ENCODE data around the gene TRMU. TPM values are rescaled to one million over a fixed set of nuclear protein-coding genes. Genes with fewer than 3 reads are reported as not detected.

Gene TRMU
- total and polyA plus RNA-seq, 4 experiments from 2014 or later, result 14.5 to 93.0 (median 48.6) TPM

DNA sequence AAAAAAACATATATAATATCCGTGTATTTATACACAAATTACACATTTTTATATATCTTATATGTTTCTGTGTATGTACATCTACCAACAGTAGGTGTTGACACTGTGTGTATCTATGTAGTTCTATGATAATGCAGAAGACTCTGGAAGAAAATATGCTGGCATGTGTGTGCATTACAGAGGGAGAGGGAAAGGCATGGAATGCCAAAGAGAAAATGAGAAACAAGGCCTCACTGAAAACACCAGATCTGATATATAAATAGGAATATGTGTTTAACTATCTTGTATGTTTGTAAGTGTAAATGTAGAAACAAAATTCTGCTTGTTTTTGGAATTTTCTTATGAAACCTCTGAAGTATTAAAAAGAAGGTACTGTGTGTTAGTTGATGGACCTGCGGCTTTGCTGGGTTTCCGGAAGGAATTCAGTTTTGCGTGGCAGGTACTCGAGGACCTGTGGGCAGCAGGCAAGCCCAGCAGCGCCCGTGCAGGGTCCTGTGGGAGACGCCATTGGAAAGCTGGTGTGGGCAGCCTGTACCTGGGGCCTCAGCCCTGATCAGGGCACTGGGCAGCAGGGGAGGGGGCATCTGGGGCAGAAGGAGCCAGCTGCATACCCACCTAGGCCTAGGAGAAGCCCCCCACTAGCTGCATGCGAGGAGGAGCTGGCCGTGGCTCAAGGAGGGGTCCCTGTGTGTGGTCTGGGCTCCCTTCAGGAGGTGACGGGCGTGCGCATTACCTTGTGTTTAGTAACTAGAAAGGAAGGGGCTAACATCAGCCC is 7.6 kb upstream of the TRMU start:
- ChIA-PET CTCF (ENCODE audit: partially characterized antibody) (no interaction called here), POLR2A (ENCODE audit: partially characterized antibody) (no interaction called here)
- Mint-ChIP-seq H3K27me3 (no peaks in the 10 kb centered on the region), H3K36me3 (no peaks in the 10 kb centered on the region), H3K9me3 (no peaks in the 10 kb centered on the region), H3K4me1 (no peaks in the 10 kb centered on the region), H3K4me3 (no peak overlapping the region), H3K27ac (no peak overlapping the region)
- H3K27me3 ChIP-seq (ENCODE audit: insufficient read depth, low read length), result no peaks in the 10 kb centered on the region
- H3K4me1 ChIP-seq (ENCODE audit: insufficient read depth, low read length), result no peaks in the 10 kb centered on the region
- intact Hi-C loops (cut with micrococcal nuclease), result no loop called here
- no peaks in the 10 kb centered on the region for H3K36me3 ChIP-seq (ENCODE audit: insufficient read depth, low read length)
- H3K27ac ChIP-seq (ENCODE audit: low read depth, low read length), result no peak overlapping the region
- H3K9me3 ChIP-seq (ENCODE audit: control insufficient read depth in 1 of 2, low read length in 2 of 2), result no peaks in the 10 kb centered on the region
- no peak for DNase-seq
- no peak overlapping the region for H3K4me3 ChIP-seq (ENCODE audit: low read length in 2 of 2)

DNA sequence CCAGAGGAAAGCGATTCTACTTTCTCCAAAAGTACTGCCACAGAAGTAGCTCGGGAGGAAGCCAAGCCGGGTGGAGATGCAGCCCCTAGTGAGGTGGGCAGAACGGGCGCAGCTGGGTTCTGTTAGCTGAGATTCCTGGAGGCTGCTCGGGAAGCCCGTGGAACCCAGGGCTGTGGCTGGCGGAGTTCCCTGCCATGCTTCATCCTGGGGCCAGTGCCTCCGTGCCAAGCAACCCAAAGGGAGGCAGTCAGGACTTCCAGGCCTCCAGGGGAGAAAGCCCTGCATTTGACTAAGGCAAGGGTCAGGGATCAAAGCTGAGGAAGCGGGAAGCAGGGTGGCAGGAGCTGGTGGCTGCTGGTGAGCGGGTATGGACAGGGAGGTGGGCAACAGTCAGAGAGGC is 6.7 kb upstream of the TRMU start:
- Histone ChIP-seq H3K4me1 (ENCODE audit: insufficient read depth, low read length) (no peaks in the 10 kb centered on the region), H3K4me3 (ENCODE audit: low read length in 2 of 2) (no peak overlapping the region), H3K27me3 (ENCODE audit: insufficient read depth, low read length) (no peaks in the 10 kb centered on the region), H3K36me3 (ENCODE audit: insufficient read depth, low read length) (no peaks in the 10 kb centered on the region), H3K27ac (ENCODE audit: low read depth, low read length) (no peak overlapping the region), H3K9me3 (ENCODE audit: control insufficient read depth in 1 of 2, low read length in 2 of 2) (no peaks in the 10 kb centered on the region)
- H3K36me3 Mint-ChIP-seq, result no peaks in the 10 kb centered on the region
- ChIA-PET CTCF (ENCODE audit: partially characterized antibody) (no interaction called here), POLR2A (ENCODE audit: partially characterized antibody) (no interaction called here)
- intact Hi-C loops (cut with micrococcal nuclease), result no loop called here
- no peak for DNase-seq
- H3K4me3 Mint-ChIP-seq, result no peak overlapping the region
- no peaks in the 10 kb centered on the region for H3K9me3 Mint-ChIP-seq
- H3K4me1 Mint-ChIP-seq, result no peaks in the 10 kb centered on the region
- no peak overlapping the region for H3K27ac Mint-ChIP-seq
- H3K27me3 Mint-ChIP-seq, result no peaks in the 10 kb centered on the region

DNA sequence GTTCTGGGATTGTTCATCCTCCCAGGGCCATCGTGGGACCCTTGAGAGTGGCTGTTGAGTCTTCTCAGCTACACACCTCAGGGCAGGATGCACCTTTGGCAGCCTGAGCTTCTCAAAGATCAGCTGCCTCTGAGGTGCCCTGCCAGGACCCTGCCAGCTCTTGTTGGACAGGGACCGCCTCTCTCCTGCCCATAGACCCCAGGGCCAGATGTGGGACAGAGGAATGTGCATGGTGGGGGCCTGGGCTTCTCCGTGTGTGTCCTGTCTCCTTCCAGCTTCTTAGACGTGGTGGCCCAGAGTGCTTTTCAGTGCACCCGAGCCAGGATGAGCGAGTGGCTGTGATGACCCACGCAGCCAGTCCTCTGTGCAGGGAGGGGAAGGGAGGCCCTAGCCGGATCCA is 5.9 kb upstream of the TRMU start:
- no peaks in the 10 kb centered on the region for H3K36me3 ChIP-seq (ENCODE audit: insufficient read depth, low read length)

DNA sequence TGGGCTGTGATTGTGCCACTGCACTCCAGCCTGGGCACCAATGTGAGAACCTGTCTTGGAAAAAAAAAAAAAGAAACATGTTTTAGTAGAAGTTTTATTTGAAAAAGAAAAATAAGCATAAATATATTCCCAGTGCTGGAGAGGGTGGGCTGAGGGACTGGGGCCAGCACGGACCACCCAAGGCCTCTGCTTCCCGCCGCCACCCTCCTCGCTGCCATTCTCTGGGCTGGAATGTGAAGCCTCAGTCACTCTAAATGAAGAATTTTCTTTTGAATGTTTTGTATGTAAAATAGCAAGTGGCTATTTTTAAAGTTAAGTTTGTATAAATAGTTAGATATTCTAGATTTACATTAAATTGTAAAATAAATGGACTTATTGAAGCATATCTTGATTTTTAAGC is 5.1 kb upstream of the TRMU start:
- Mint-ChIP-seq H3K36me3 (peaks cover 0 to 2% of the 10 kb centered on the region in 2 donors), H3K9me3 (no peaks in the 10 kb centered on the region), H3K27me3 (no peaks in the 10 kb centered on the region), H3K27ac (no peak overlapping the region), H3K4me3 (no peak overlapping the region), H3K4me1 (peaks cover 3 to 11% (median 7%) of the 10 kb centered on the region in 4 donors)
- POLR2A ChIA-PET (ENCODE audit: partially characterized antibody), result no interaction called here
- intact Hi-C loops (cut with micrococcal nuclease), result no loop called here
- no peaks in the 10 kb centered on the region for H3K36me3 ChIP-seq (ENCODE audit: insufficient read depth, low read length)
- H3K27me3 ChIP-seq (ENCODE audit: insufficient read depth, low read length), result no peaks in the 10 kb centered on the region
- DNase-seq, result no peak
- no peak overlapping the region for H3K4me3 ChIP-seq (ENCODE audit: low read length in 2 of 2)
- H3K9me3 ChIP-seq (ENCODE audit: control insufficient read depth in 1 of 2, low read length in 2 of 2), result no peaks in the 10 kb centered on the region
- CTCF ChIA-PET (ENCODE audit: partially characterized antibody), result interaction anchor here (0.6 to 1.5 kb wide), 3 partner anchors 38 to 214 kb away, joined by 3 to 6 read pairs (median 3); no protein-coding TSS in a partner anchor
- H3K4me1 ChIP-seq (ENCODE audit: insufficient read depth, low read length), result no peaks in the 10 kb centered on the region
- no peak overlapping the region for H3K27ac ChIP-seq (ENCODE audit: low read depth, low read length)

More for the DNA sequence above, 5.9 kb upstream of the TRMU start:
- intact Hi-C loops (cut with micrococcal nuclease), result no loop called here
- no peaks in the 10 kb centered on the region for H3K27me3 ChIP-seq (ENCODE audit: insufficient read depth, low read length)
- Mint-ChIP-seq H3K4me1 (peaks cover 2 to 5% (median 3%) of the 10 kb centered on the region in 4 donors), H3K27me3 (no peaks in the 10 kb centered on the region), H3K9me3 (no peaks in the 10 kb centered on the region), H3K36me3 (no peaks in the 10 kb centered on the region), H3K4me3 (no peak overlapping the region), H3K27ac (no peak overlapping the region)
- no peak overlapping the region for H3K4me3 ChIP-seq (ENCODE audit: low read length in 2 of 2)
- POLR2A ChIA-PET (ENCODE audit: partially characterized antibody), result no interaction called here
- no peaks in the 10 kb centered on the region for H3K4me1 ChIP-seq (ENCODE audit: insufficient read depth, low read length)
- no peak for DNase-seq
- no peak overlapping the region for H3K27ac ChIP-seq (ENCODE audit: low read depth, low read length)
- H3K9me3 ChIP-seq (ENCODE audit: control insufficient read depth in 1 of 2, low read length in 2 of 2), result no peaks in the 10 kb centered on the region
- CTCF ChIA-PET (ENCODE audit: partially characterized antibody), result interaction anchor here (1.4 kb wide), 1 partner anchor 39 kb away, joined by 3 read pairs; no protein-coding TSS in a partner anchor

DNA sequence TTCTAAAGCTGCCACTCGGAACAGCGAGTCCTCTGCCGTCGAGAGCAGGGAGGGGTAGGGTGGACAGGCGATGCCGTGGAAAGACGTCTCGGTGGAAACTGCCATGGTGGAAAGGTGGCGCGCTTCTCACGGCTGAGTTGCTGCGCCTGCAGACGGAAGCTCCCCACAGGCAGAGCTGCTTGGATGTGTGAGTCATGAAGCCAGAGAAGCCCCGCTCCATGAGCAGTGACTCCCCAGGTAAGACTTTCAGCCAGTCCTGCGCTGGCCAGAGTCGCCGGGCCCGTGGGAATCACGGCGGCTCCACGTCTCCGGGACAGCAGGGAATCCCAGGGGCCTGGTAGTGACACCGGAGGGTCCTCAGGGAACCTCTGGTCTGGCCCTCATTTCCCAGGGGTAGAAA is 4.0 kb upstream of the TRMU start:
- Mint-ChIP-seq H3K4me3 (no peak overlapping the region), H3K27ac (no peak overlapping the region), H3K36me3 (peaks cover 0 to 6% of the 10 kb centered on the region in 2 donors), H3K4me1 (peaks cover 5 to 15% (median 11%) of the 10 kb centered on the region in 4 donors), H3K9me3 (no peaks in the 10 kb centered on the region), H3K27me3 (no peaks in the 10 kb centered on the region)
- Histone ChIP-seq H3K4me1 (ENCODE audit: insufficient read depth, low read length) (peaks cover 3% of the 10 kb centered on the region), H3K27me3 (ENCODE audit: insufficient read depth, low read length) (no peaks in the 10 kb centered on the region), H3K4me3 (ENCODE audit: low read length in 2 of 2) (no peak overlapping the region), H3K27ac (ENCODE audit: low read depth, low read length) (no peak overlapping the region), H3K36me3 (ENCODE audit: insufficient read depth, low read length) (no peaks in the 10 kb centered on the region), H3K9me3 (ENCODE audit: control insufficient read depth in 1 of 2, low read length in 2 of 2) (no peaks in the 10 kb centered on the region)
- DNase-seq, result no peak
- intact Hi-C loops (cut with micrococcal nuclease), result no loop called here
- POLR2A ChIA-PET (ENCODE audit: partially characterized antibody), result no interaction called here
- CTCF ChIA-PET (ENCODE audit: partially characterized antibody), result interaction anchor here (1.5 kb wide), 1 partner anchor 209 kb away, joined by 6 read pairs; no protein-coding TSS in a partner anchor

DNA sequence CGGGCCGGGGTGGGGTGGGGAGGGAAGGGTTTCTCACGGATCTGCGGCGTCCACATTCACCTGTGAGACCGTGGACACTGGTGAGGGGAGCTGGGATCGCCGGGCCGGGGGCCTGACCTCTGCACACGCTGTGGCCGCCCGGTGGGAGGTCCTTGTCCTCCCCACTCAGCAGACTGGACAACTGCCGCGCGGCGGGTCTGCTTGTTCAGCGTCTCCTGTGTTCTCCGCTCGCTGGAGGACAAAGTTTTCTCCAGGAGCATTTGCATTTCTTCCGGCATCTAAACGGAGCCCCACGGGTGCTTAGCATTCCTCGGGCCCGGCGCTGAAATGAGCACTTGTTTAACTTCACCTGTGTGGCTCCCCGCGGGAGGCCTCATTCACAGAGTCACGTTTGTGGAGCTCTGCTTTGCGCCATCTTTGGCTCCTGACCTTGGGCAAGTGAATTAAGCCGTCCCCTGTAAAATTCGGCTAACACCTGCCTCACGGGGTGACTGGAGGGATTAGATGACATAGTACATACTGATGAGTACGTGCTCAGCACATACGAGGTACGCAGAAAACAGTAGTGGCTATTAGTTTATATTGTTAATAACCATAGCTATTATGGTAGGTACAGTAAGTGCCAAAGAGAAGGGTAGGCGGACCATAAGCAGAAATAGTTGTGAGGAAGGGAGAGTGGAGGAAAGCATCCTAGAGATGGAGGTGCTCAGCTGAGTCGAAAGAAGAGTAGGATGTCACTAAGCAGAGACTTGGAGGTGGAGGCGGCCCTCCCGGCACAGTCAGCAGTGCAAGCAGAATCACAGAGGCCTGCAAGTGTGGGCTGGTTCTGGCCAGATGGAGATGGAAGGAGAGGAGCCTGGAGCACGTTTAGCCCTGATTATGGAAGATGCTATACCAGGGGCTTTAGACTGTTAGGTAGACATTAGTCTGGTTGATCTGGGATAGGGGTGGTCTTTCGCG is 885 bp downstream of the TRMU start:
- H3K9me3 Mint-ChIP-seq, result no peaks in the 10 kb centered on the region
- CTCF ChIA-PET (ENCODE audit: partially characterized antibody), result interaction anchor here (1.1 to 2.7 kb wide), 7 partner anchors 13 to 227 kb away, joined by 3 to 9 read pairs (median 3); partner anchors contain the start of gene GTSE1
- peak in 3 of 5 donors; percentile 4 to 8 (median 5) for DNase-seq
- H3K9me3 ChIP-seq (ENCODE audit: control insufficient read depth in 1 of 2, low read length in 2 of 2), result no peaks in the 10 kb centered on the region
- H3K4me1 Mint-ChIP-seq, result peaks cover 28 to 51% (median 40%) of the 10 kb centered on the region in 4 donors
- H3K4me1 ChIP-seq (ENCODE audit: insufficient read depth, low read length), result peaks cover 17% of the 10 kb centered on the region
- peak overlapping the region; percentile 51 to 84 for H3K4me3 ChIP-seq (ENCODE audit: low read length in 2 of 2)
- peak overlapping the region; percentile 82 to 92 (median 91) for H3K27ac Mint-ChIP-seq
- peak overlapping the region; percentile 69 for H3K27ac ChIP-seq (ENCODE audit: low read depth, low read length)
- H3K27me3 Mint-ChIP-seq, result no peaks in the 10 kb centered on the region
- H3K36me3 ChIP-seq (ENCODE audit: insufficient read depth, low read length), result peaks cover 26% of the 10 kb centered on the region
- H3K36me3 Mint-ChIP-seq, result peaks cover 32 to 47% of the 10 kb centered on the region in 2 donors
- peak overlapping the region; percentile 91 to 98 (median 95) for H3K4me3 Mint-ChIP-seq
- POLR2A ChIA-PET (ENCODE audit: partially characterized antibody), result interaction anchor here (0.6 to 2.6 kb wide), 11 partner anchors 31 to 399 kb away, joined by 3 to 9 read pairs (median 4); partner anchors contain the start of genes CDPF1 and GTSE1
- no peaks in the 10 kb centered on the region for H3K27me3 ChIP-seq (ENCODE audit: insufficient read depth, low read length)
- intact Hi-C loops (cut with micrococcal nuclease), result no loop called here

DNA sequence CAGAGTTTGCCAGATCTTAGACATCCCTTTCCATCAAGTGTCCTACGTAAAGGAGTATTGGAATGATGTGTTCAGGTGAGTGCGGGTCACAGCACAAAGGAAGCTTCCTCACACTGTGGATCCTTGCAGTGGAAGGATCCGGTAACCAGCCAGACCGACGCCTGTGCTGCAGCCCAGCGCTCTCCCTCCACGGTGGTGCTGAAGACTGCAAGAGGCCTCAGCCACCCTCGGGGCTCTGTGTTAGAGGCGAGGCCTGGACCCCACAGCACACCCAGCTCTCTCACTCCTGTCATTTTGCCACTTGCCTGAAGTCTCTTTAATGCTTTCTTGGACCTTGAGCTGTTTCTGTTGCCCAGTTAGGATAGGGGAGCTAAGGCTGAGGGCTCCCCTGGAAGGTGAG is 2.4 kb downstream of the TRMU start:
- H3K9me3 ChIP-seq (ENCODE audit: control insufficient read depth in 1 of 2, low read length in 2 of 2), result no peaks in the 10 kb centered on the region
- no peaks in the 10 kb centered on the region for H3K27me3 Mint-ChIP-seq
- peaks cover 37 to 60% of the 10 kb centered on the region in 2 donors for H3K36me3 Mint-ChIP-seq
- no peak for DNase-seq
- no peak overlapping the region for H3K4me3 ChIP-seq (ENCODE audit: low read length in 2 of 2)
- peaks cover 28 to 55% (median 41%) of the 10 kb centered on the region in 4 donors for H3K4me1 Mint-ChIP-seq
- H3K27ac Mint-ChIP-seq, result no peak overlapping the region
- peak overlapping the region in 5 of 8 donors; percentile 17 to 61 (median 20) for H3K4me3 Mint-ChIP-seq
- POLR2A ChIA-PET (ENCODE audit: partially characterized antibody), result interaction anchor here (0.9 kb wide), 1 partner anchor 88 kb away, joined by 3 read pairs; the partner anchor contains the start of gene CDPF1
- no peaks in the 10 kb centered on the region for H3K27me3 ChIP-seq (ENCODE audit: insufficient read depth, low read length)
- intact Hi-C loops (cut with micrococcal nuclease), result no loop called here
- no peak overlapping the region for H3K27ac ChIP-seq (ENCODE audit: low read depth, low read length)
- H3K36me3 ChIP-seq (ENCODE audit: insufficient read depth, low read length), result peaks cover 38% of the 10 kb centered on the region
- H3K4me1 ChIP-seq (ENCODE audit: insufficient read depth, low read length), result peaks cover 17% of the 10 kb centered on the region
- H3K9me3 Mint-ChIP-seq, result no peaks in the 10 kb centered on the region
- CTCF ChIA-PET (ENCODE audit: partially characterized antibody), result interaction anchor here (1.6 kb wide), 1 partner anchor 30 kb away, joined by 5 read pairs; no protein-coding TSS in a partner anchor

All from CD4-positive, alpha-beta memory T cell (primary cell).